ENCODE measurements around the gene HINFP.

GRCh38 chr11:119101759-119102423 lies 19.5 kb upstream of the HINFP start, which contains the start of gene DPAGT1:
- no peak for TF ChIP-seq EZH2 (IDR thresholded peaks at IDR 0.05; ENCODE audit: borderline replicate concordance, low read depth, low read length, severe bottlenecking)
- TF ChIP-seq CTCF (IDR thresholded peaks at IDR 0.05; ENCODE audit: borderline replicate concordance, extremely low read depth, low read length, poor library complexity, severe bottlenecking) = no peak

All from DND-41 (cell line).